IPS DF 4.7 (cell line): Measurements from ENCODE around the gene LNP1.

ENCODE experiments used
- DNase-seq: peaks from one replicate; pipeline ENCODE4 v3.0.0-alpha.2; 2013; ENCODE audit warnings: low spot score; ENCODE audit errors: extremely low read depth

The LNP1 gene

DNA sequence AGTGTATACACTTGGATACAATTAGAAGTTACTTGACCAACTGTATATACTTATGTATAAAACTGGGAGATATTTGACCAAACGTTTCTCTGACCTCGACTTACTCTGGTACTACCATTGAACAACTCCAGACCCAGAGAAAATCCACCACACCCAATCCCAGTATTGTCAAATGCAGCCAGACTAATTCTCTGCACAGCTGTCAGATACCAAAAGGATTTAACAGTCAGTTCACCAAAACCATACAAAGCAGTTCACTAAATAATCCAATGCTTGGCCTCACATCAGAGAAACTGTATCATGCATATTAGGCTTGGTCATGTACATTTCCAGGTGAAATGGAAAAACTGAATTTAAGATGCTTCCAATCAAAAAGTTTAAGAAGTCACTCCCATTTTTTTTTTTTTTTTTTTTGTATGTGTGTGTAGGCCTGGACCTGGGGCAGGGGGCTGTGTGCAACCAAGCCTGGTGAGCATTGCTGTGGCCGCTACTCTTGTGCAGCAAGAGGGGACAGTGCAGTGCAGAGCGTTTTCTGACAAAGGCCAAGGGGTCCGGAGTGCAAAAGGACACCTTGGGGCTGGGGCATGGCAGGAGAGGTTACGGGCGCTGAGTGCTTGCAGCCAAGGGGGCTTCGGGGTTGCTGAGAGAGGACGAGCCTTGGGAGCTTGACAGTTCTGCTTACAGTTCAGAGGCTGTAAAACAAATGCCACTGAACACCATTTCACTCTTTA, 1.8 kb upstream of the LNP1 start:
- no peak for DNase-seq

DNA sequence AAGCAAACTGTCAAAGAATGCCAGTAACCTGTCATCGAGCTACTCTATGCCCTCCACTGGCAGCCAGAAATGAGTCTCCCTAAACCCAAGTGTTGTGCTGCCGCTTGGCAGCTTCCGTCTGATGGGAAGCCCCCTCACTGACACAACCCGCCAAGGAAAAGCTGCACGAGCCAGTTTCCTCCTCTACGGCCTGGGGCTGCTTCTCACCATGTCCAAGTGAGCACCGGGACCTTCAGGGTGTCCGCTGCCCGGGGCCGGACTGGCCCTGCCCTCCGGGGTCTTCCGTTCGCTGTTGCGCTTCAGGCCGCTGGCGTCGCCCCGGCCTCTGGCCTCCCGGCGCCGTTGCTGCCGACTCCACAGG, 940 bp upstream of the LNP1 start:
- DNase-seq: no peak

GRCh38 chr3:100401674-100402041, 319 bp downstream of the LNP1 start:
- DNase-seq: no peak

DNA sequence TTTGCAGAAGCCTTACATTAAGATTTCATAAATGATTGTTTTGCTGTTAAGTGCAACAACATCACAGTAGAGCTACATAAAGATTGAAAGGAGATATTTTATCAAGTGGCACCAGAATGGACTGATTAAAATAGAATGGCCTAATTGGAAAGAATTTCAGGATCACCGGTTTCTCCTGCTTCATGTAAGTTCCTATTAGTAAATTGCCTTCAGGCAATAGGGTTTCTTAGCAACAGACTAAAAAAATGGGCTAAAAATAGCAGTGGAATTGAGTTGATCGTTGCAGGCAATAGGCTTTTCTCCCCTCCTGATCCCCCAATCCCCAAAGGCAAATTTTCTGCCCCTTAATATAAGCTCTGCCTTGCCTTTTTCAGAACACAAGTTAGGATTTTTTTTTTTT, 917 bp downstream of the LNP1 start:
- DNase-seq: no peak

- DNase-seq: no peak
Observed at GRCh38 chr3:100402891-100403290, 1.6 kb downstream of the LNP1 start.

DNA sequence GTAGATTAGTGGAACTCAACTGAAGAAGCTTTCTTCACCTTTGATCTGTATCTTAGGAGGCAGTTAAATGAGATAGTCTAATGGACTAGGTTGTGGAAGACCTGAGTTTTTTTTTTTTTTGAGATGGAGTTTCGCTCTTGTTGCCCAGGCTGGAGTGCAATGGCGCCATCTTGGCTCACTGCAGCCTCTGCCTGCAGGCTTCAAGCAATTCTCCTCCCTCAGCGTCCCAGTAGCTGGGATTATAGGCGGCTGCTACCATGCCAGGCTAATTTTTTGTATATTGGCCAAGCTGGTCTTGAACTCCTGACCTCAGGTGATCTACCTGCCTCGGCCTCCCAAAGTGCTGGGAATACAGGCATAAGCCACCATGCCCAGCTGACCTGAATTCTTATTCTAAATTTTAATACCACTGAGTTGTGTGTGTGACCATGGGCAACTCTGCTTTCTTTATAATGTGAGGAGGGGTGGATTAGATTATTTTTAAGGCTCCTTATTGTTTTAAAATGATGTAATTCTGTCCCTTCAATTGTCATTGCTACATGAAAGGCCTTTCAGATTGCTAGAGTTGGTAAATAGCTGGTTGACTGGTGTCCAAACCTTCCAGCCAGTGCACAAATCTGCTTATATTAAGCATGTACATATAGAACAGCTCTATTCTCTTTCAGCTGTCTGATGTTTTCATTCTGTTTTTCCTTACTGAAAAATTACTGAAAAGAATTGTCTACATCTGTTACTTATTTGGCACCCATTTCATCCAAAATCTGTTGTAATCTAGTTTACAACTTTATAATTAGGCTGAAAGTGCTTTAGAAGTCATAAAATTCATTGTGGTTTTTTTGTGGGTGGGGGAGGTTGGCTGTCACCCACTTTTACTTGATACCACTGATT, 2.3 kb downstream of the LNP1 start:
- no peak for DNase-seq

DNA sequence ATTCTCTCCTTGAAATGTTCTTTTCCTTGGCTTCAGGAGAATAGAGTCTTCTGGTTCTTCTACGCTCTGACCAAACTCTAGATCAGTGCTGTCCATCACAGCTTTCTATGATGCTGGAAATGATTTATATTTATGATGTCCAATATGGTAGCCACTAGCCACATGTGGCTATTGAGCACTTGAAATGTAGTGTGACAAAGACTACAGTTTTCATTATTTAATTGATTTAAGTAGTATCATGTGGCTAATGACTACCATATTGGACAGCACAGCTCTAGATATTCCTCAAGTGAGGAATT, 2.9 kb downstream of the LNP1 start:
- DNase-seq: no peak

DNA sequence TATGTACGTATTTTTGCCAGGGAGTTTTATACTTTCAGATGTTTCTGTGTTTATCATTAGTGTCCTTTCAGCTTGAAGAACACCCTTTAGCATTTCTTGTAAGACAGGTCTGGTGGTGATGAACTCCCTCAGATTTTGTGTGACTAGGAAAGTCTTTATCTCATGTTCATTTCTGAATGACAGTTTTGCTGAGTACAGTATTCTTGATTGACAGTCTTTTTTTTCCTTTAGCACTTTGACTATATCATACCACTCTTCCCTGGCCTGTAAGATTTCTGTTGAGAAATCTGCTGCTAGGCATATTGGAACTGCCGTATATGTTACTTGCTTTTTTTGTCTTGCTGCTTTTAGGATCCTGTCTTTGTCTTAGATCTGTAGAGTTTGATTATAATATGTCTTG, 5.8 kb downstream of the LNP1 start:
- no peak for DNase-seq

DNA sequence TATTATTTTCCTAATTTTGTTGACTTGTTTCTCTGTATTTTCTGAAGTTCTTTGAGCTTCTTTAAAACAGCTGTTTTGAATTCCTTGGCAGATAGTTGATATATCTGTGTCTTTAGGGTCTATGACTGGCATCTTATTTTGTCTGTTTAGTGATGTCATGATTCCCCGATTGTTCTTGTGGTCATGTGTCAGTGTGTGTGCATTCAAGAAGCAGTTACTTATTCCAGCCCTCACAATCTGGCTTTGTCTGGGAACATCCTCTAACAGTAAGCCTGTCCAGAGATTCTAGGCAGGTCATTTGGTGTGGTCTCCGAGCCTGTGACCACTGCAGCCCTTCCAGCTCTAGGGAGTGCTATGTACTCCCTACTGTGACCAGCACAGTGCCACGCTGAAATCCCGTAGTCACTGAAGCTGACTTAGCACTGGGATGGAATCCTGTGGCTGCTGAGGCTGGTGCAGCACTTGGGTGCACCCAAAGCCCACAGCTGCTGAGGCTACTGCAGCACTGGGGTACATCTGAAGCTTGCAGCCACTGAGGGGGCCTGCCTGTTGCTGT, 6.7 kb downstream of the LNP1 start:
- DNase-seq: no peak

- no peak for DNase-seq
Observed at GRCh38 chr3:100411091-100411982, 10.0 kb downstream of the LNP1 start.

DNA sequence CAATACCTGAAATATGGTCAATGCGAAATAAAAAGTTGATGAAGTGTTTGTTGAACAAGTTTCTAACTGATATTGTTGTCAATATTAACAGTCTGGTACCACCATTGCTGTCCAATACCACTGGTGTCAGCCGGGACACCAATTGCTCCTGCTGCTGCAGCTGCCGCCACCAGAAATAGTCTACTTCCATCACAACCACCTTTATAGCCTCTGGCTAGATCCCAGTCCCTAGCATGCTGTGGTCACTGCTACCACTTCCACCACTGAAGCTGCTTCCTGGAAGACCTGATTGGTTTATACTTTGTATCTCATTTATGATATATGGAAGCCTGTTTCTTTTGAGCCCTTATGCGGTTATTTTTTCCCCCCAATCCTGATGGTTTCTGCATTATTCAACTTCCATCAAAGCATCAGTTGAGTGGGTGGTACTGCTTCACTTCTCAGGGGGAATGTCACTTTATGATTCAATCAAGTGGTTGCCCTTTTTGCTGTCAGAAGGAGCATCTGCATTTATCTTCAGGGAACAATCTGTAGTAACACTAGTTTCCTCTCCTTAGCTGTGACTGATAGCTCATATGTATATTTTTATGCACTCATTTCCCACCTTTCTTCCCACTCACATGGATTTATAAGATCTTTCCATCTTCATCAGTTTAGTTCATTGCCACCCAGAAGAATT, 11.7 kb downstream of the LNP1 start:
- DNase-seq: no peak

GRCh38 chr3:100413613-100414012, 12.3 kb downstream of the LNP1 start:
- DNase-seq: no peak

DNA sequence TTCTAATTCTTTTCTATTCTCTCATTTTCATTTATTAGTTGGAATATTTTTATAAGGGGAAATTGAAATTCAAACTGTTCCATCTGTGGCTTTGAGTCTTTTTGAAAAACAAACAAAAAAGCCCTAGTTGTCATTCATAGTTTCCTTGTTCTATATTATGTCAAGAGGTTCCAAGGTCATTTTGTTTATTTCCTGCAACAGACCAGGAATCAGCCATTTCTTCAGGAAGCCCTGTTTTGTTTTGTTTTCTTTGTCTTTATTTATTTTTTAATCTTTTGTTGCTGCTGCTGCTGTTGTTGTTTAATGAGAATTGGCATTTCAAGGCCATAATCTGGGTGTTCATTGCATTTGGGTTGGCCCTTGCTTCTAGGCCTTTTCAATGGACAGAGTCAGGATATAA, 14.8 kb downstream of the LNP1 start:
- DNase-seq: no peak

DNA sequence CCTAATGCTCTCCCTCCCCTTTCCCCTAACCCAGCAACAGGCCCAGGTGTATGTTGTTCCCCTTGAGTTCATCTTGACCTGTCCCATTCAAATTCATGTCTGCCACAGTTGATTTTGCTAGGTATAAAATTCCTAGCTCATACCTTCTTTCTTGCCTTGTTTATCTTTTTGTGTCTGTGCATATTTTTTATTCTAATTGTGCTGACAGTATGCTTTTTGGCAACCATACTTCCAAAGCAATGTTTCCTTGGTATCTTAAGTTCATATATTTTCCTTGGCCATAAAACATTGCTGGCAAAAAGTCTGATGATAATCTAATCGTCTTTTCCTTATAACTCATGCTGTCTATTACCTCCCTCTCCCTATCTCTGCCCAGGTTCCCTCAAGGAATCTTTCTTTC, 15.5 kb downstream of the LNP1 start:
- no peak for DNase-seq

- no peak for DNase-seq
Observed at GRCh38 chr3:100419406-100419805, 18.1 kb downstream of the LNP1 start.

DNA sequence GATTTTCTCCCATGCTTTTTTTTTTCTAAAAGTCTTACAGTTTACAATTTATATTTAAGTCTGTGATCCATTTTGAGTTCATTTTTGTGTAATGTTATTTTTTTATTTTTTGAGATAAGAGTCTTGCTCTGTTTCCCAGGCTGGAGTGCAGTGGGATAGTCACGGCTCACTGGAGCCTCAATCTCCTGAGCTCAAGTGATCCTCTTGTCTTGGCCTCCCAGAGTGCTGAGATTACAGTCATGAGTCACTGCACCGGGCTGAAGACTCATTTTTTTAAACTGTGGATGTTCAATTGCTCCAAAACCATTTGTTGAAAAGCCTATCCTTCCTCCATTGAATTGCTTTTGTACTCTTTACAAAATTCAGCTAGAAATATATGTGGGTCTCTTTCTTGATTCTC, 19.5 kb downstream of the LNP1 start:
- no peak for DNase-seq

GRCh38 chr3:100423611-100424010, 22.3 kb downstream of the LNP1 start:
- DNase-seq: no peak

GRCh38 chr3:100424261-100424660, 22.9 kb downstream of the LNP1 start:
- DNase-seq: no peak

- DNase-seq: no peak
Observed at GRCh38 chr3:100425316-100425715, 24.0 kb downstream of the LNP1 start.

DNA sequence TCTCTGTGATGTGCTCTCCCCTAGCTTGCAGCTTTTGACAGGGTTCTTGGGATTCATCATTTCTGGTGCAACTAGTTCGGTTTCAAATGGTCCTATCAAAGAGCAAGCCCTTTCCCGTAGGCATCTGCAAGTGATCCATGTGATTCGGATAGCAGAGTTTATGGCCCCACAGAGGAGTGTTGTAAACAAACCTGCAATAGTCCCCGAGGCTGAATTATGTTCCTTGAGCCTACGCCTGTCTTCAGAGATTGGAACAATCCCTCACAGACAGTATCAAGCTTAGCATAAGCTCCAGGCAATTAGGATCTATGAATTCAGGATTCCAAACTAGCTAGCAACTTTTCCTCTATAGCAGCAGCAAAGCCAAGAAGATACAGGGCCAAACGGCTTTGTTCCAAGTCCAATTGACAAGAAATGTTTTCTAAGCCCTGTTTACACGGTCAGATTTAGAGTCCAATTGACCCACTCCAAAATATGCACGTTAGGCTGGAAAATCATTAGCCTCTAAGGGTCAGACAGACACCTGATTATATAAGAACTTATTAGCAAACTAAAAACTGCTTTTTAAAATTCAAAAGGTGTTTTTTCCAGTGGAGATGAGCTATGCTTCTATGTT, 24.8 kb downstream of the LNP1 start:
- no peak for DNase-seq

DNA sequence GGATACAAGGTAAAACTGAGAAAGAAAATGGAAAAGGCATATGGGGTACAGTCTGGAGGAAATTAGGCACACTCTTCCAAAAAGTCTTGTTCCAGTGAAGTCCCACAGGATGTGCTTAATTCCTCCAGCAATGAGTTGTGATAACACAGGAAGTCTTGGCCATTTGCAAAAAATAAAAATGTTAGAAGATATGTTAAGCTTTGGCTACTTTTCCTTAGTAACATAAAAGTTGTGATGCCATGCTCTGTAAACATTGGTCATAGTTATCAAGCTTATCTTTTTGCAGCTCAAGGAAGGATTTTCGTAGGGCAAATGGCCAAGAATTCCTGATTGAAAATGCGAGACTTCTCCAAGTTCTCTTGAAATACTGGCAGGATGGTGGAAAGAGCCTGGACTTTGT, 26.4 kb downstream of the LNP1 start:
- DNase-seq: no peak
